ENCODE results near the gene RNF40.
A peak's percentile ranks its signal among the peaks of the same experiment; 100 is the strongest.

Gene RNF40

GRCh38 chr16:30741461-30741914, 20.6 kb upstream of the RNF40 start:
- DNase-seq = no peak

- no peak for DNase-seq
Observed at GRCh38 chr16:30743716-30744115, 18.4 kb upstream of the RNF40 start.

- DNase-seq = no peak
Observed at GRCh38 chr16:30744183-30744582, 17.9 kb upstream of the RNF40 start.

GRCh38 chr16:30745082-30745481, 17.0 kb upstream of the RNF40 start:
- DNase-seq = no peak

- DNase-seq = no peak
Observed at GRCh38 chr16:30746638-30747175, 15.4 kb upstream of the RNF40 start.

- no peak for DNase-seq
Observed at GRCh38 chr16:30747331-30747730, 14.8 kb upstream of the RNF40 start.

GRCh38 chr16:30747799-30748633, 14.1 kb upstream of the RNF40 start, which contains the start of gene PHKG2:
Gene PHKG2, plus strand, starts transcription at chr16:30748425. Its CDS starts 396 bp downstream, at chr16:30748821.
- peak; percentile 99 for DNase-seq

- no peak for DNase-seq
Observed at GRCh38 chr16:30748634-30749445, 13.3 kb upstream of the RNF40 start.

GRCh38 chr16:30750201-30750600, 11.9 kb upstream of the RNF40 start:
- DNase-seq = no peak

- no peak for DNase-seq
Observed at GRCh38 chr16:30750876-30751465, 11.2 kb upstream of the RNF40 start.

- no peak for DNase-seq
Observed at GRCh38 chr16:30753596-30753995, 8.5 kb upstream of the RNF40 start.

GRCh38 chr16:30755955-30756780, 6.0 kb upstream of the RNF40 start:
- DNase-seq = no peak

- DNase-seq = no peak
Observed at GRCh38 chr16:30756781-30757100, 5.4 kb upstream of the RNF40 start.

GRCh38 chr16:30757316-30757715, 4.8 kb upstream of the RNF40 start:
- DNase-seq = no peak

GRCh38 chr16:30758988-30759491, 3.1 kb upstream of the RNF40 start:
- no peak for DNase-seq

GRCh38 chr16:30760001-30760559, 2.0 kb upstream of the RNF40 start:
- DNase-seq = no peak

GRCh38 chr16:30760577-30761426, 1.3 kb upstream of the RNF40 start:
- DNase-seq = no peak

- DNase-seq = peak; percentile 34
Observed at GRCh38 chr16:30761427-30761927, 645 bp upstream of the RNF40 start.

- no peak for DNase-seq
Observed at GRCh38 chr16:30762991-30763725, 1.0 kb downstream of the RNF40 start.

GRCh38 chr16:30764086-30764485, 2.0 kb downstream of the RNF40 start:
- DNase-seq = no peak
